ENCODE results near the gene ITGB1BP1. TPM values are rescaled to one million over a fixed set of nuclear protein-coding genes. Genes with fewer than 3 reads are reported as not detected.

Gene ITGB1BP1, protein sequence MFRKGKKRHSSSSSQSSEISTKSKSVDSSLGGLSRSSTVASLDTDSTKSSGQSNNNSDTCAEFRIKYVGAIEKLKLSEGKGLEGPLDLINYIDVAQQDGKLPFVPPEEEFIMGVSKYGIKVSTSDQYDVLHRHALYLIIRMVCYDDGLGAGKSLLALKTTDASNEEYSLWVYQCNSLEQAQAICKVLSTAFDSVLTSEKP
- total RNA-seq (10 to 100 TPM; 60.2 to 63.5 TPM), polyA plus RNA-seq (100 to 1,000 TPM; 122 to 136 (median 136) TPM), total RNA-seq (29.5 to 48.6 (median 44.2) reads per million in 6 experiments)

DNA sequence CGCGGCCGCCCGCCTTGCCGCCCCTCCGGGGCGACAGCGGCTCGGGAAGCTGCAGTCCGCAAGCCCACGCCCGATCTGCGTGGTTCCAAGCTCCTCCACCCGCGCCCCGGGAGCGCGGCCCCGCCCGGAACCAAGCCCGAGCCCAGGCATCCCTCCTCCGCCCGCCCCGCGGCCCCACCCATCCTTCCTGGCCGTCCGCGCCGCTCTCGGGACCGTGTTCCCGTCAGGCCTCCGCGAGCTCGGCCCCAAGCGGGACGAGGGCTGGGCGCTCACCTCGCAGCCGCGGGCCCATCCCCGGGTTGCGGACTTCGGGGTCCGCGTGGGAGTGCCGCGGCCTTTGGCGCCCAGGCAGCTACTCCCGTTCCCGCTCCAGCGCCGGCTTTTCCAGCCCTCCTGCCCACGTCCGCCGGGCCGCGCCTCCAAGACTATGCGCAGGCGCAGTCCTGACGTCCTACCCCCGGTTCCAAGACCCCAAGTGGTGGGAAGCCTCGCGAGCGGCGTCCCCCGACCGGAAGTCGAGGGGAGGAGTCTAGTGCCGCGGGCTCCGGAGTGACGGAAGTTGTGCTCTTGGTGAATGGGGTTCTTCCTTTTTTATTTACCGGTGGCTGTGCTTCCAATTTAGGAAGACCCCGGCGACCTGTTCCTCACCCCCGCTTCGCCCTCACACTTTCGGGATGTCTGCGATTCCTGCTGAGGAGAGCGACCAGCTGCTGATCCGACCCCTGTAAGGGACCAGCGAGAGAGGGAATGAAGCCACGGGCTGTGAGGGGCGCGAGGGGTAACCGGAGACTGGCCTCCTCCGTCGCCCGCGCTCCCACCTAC is at the start of gene ITGB1BP1, which contains the start of gene CPSF3:
ITGB1BP1 (minus strand) TSS at position 429 of the 822 bp plus-strand sequence. CDS start 4,831 bp downstream, outside the sequence.
CPSF3 (plus strand) TSS at position 555 of the 822 bp plus-strand sequence; CDS start at position 675, 120 bp downstream.
- Mint-ChIP-seq H3K4me1 (peaks cover 24 to 38% (median 32%) of the 10 kb centered on the region in 4 donors), H3K27me3 (no peaks in the 10 kb centered on the region), H3K4me3 (peak within 1 kb of the TSS in 5 of 10 donors; percentile 91 to 93 (median 93)), H3K9me3 (no peaks in the 10 kb centered on the region), H3K27ac (peak within 1 kb of the TSS in 9 of 10 donors; percentile 90 to 99 (median 94)), H3K36me3 (peaks cover 0 to 12% (median 0%) of the 10 kb centered on the region in 3 donors)
- ATAC-seq (peak; percentile 88 to 90), DNase-seq (peak; percentile 96 to 98 (median 98))
- POLR2A ChIA-PET: interaction anchor here (0.5 to 2.0 kb wide), 7 partner anchors 12 to 207 kb away, joined by 3 to 18 read pairs (median 4); partner anchors contain the start of genes ADAM17 and YWHAQ

DNA sequence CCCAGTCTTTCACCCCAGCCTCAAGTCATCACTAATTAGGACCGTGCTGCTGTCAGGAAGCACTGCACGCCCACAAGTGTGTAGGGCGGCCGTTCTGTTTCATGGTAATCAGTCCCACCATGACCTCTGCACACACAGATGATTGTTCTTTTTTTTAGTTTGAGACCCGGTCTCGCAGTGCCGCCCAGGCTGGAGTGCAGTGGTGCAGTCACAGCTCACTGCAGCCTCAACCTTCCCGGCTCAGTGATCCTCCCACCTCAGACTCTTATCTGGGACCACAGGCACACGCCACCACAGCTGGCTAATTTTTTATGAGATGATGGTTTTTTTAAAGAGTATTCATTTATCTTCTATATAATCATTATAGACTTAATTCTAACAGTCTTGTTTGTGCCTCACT is 49.2 kb upstream of the ITGB1BP1 start:
- no peaks in the 10 kb centered on the region for H3K9me3 Mint-ChIP-seq
- no peak for ATAC-seq
- peaks cover 11 to 39% (median 30%) of the 10 kb centered on the region in 4 donors for H3K4me1 Mint-ChIP-seq
- no peaks in the 10 kb centered on the region for H3K27me3 Mint-ChIP-seq
- H3K27ac Mint-ChIP-seq: peak overlapping the region in 8 of 10 donors; percentile 5 to 95 (median 36)
- DNase-seq: no peak
- POLR2A ChIA-PET: interaction anchor here (0.7 to 3.5 kb wide), 3 partner anchors 49 to 857 kb away, joined by 3 to 22 read pairs (median 18); partner anchors contain the start of genes CPSF3, ITGB1BP1 and YWHAQ
- H3K4me3 Mint-ChIP-seq: peak overlapping the region in 9 of 10 donors; percentile 19 to 88 (median 84)
- peaks cover 0 to 26% (median 9%) of the 10 kb centered on the region in 3 donors for H3K36me3 Mint-ChIP-seq

DNA sequence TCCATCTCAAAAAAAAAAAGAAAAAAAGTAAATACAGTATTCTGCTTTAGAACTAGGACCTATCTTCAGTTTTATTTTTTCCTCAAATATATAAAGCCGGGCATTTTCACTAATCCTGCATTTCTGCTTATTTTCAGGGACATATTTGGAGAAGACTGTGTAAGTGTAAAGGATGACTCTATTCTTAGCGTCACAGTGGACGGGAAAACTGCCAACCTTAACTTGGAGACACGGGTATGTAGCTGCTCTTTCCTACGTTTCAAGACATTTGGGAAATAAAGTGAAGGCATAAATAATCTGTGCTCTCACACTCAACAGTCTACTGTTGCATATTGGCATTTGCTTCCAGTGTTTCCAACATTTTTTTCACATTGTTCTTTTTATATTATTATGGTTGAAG is 47.9 kb upstream of the ITGB1BP1 start:
- Mint-ChIP-seq H3K9me3 (no peaks in the 10 kb centered on the region), H3K4me3 (no peak overlapping the region), H3K27ac (peak overlapping the region in 1 of 10 donors; percentile 25), H3K4me1 (peaks cover 10 to 26% (median 21%) of the 10 kb centered on the region in 4 donors), H3K36me3 (peaks cover 0 to 24% (median 13%) of the 10 kb centered on the region in 3 donors), H3K27me3 (no peaks in the 10 kb centered on the region)
- no peak for DNase-seq
- POLR2A ChIA-PET: no interaction called here
- ATAC-seq: no peak

DNA sequence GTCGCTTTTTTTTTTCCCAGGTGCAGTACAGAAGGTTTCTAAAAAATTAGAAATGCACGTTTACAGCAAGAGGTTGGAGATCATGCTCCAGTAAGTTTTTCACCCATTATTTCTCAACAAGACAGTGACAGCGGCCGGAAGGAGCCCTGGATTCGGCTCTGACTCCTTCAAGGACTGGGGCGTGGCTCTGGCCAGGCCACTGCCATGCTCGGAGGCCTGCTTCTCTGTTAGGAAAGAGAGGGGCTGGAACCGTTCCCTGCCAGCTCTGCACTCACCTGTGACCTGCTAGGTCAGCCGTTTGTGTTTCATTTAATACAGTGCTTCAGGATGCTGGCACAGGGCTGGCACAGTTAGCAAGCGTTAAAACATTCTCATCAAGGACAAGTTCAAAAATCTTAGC is 44.4 kb upstream of the ITGB1BP1 start:
- POLR2A ChIA-PET: no interaction called here
- Mint-ChIP-seq H3K27ac (peak overlapping the region in 1 of 10 donors; percentile 20), H3K4me1 (peaks cover 0 to 4% (median 3%) of the 10 kb centered on the region in 4 donors), H3K27me3 (no peaks in the 10 kb centered on the region), H3K36me3 (peaks cover 0 to 44% (median 15%) of the 10 kb centered on the region in 3 donors), H3K4me3 (no peak overlapping the region), H3K9me3 (no peaks in the 10 kb centered on the region)
- ATAC-seq (no peak), DNase-seq (no peak)

DNA sequence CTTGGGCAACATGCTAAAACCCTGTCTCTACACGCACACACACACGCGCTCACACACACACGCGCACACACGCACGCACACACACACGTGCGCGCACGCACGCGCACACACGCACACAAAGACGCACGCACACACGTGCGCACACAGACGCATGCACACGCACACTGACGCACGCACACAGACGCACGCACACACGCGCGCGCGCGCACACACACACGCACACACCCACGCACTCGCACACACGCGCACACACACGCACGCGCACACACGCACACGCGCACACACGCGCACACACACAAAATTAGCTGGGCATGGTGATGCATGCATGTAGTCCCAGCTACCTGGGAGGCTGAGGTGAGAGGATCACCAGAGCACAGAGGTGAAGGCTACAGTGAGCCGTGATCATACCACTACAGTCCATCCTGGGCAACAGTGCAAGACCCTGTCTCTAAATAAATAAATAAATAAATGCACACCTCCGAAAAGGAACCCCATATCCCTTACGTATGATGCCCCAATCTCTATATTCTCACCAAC is 42.9 kb upstream of the ITGB1BP1 start:
- Mint-ChIP-seq H3K4me1 (peaks cover 0 to 3% (median 0%) of the 10 kb centered on the region in 4 donors), H3K4me3 (no peak overlapping the region), H3K9me3 (no peaks in the 10 kb centered on the region), H3K27ac (peak overlapping the region in 1 of 10 donors; percentile 57), H3K36me3 (peaks cover 0 to 51% (median 10%) of the 10 kb centered on the region in 3 donors), H3K27me3 (no peaks in the 10 kb centered on the region)
- DNase-seq: no peak
- POLR2A ChIA-PET: no interaction called here
- no peak for ATAC-seq

DNA sequence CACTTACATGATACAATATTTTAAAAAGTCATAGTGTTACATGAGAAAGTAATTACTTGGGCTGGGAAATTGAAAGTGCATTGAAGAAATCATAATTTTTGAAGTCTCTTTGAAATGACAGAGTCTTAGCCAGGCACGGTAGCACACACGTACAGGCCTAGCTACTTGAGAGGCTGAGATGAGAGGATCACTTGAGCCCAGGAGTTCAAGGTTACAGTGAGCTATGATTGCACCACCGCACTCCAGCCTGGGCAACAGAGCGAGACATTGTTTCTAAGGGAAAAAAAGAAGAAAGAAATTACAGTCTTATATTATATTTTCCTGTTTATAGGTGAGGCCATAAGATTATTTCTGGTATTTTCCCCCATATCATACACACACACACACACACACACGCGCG is 41.8 kb upstream of the ITGB1BP1 start:
- H3K36me3 Mint-ChIP-seq: peaks cover 0 to 59% (median 16%) of the 10 kb centered on the region in 3 donors
- ATAC-seq (no peak), DNase-seq (no peak)
- H3K27ac Mint-ChIP-seq: peak overlapping the region in 1 of 10 donors; percentile 2
- H3K9me3 Mint-ChIP-seq: no peaks in the 10 kb centered on the region
- no peaks in the 10 kb centered on the region for H3K27me3 Mint-ChIP-seq
- POLR2A ChIA-PET: no interaction called here
- H3K4me1 Mint-ChIP-seq: peaks cover 0 to 3% (median 0%) of the 10 kb centered on the region in 4 donors
- H3K4me3 Mint-ChIP-seq: no peak overlapping the region

DNA sequence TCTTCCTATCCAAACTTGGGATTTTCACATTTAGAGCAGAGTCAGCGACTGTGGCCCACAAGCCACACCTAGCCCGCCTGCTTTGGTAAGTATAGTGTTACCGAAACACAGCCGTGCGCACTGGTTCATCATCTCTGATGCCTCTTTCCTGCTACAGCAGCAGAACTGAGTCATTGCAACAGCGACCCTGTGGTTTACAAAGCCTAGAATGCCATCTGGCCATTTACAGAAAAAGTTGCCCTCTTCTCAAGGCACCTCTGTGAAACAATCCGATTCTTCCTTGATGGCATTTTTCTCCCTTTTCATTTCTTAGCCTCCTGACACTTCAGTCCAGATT is 40.3 kb upstream of the ITGB1BP1 start:
- H3K4me1 Mint-ChIP-seq: peaks cover 0 to 3% (median 0%) of the 10 kb centered on the region in 4 donors
- peak overlapping the region in 1 of 10 donors; percentile 37 for H3K27ac Mint-ChIP-seq

DNA sequence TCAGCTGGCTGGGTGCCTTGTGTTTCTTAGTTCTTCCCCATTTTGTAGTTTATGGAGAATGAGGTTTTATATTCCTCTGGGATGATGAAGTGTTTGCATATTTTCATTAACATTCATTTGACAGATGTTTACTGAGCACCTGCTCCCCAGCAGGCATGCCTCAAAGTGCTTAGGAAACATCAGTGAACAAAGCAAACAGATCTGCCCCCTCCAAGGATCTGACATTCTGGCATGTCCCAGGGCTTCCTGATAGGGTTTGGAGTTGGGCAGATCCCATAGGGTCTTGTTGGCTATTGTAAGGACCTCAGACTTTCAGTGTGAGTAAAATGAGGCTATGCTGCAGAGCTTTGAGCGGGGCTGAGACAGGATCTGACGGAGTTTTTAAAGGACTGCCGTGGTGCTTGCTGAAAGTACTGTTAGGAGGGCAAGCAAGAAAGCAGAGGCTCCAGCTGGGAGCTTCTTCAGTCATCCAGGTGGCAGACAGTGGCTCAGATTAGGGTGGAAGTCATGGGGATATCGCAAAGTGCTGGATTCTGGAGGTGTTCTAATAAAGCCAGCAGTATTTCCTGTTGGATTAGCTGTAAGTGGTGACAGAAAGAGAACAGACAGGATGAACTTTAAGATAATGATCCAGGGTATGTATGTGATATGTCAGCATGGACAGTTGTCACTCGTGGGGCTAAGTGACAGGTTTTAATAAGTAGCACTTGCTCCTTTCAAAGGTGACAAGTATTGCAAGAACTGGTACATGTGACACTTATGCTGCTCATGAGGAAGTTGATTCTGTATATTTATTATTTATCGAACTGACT is 39.8 kb upstream of the ITGB1BP1 start:
- H3K9me3 Mint-ChIP-seq: no peaks in the 10 kb centered on the region
- POLR2A ChIA-PET: interaction anchor here (0.6 kb wide), 1 partner anchor 96 kb away, joined by 6 read pairs; no protein-coding TSS in a partner anchor
- H3K27ac Mint-ChIP-seq: peak overlapping the region in 2 of 10 donors; percentile 31 to 37
- H3K36me3 Mint-ChIP-seq: peaks cover 0 to 68% (median 16%) of the 10 kb centered on the region in 3 donors
- H3K27me3 Mint-ChIP-seq: no peaks in the 10 kb centered on the region
- H3K4me3 Mint-ChIP-seq: no peak overlapping the region
- peaks cover 0 to 3% (median 0%) of the 10 kb centered on the region in 4 donors for H3K4me1 Mint-ChIP-seq
- no peak for DNase-seq
- ATAC-seq: no peak

More for the DNA sequence above, 40.3 kb upstream of the ITGB1BP1 start:
- Mint-ChIP-seq H3K9me3 (no peaks in the 10 kb centered on the region), H3K27me3 (no peaks in the 10 kb centered on the region), H3K4me3 (no peak overlapping the region), H3K36me3 (peaks cover 0 to 71% (median 16%) of the 10 kb centered on the region in 3 donors)
- POLR2A ChIA-PET: no interaction called here
- ATAC-seq: no peak
- DNase-seq: no peak

DNA sequence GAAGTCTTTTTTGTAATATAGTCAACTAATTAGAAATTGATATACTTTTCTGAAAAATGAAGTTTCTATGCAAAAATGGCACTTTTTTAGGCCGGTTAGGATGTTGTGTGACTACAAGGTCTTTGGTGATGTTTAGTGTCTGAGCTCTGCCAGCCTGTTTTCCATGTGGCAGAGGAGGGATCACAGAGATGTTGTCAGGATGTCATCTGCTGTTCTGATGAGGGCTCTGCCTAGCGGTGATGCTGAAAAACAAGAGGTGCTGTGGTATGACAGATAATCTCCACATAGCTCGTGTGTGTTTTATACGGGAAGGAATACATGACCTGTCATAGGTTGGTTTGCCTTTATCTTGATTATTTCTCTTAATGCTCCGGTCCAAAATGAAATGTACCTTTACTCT is 39.0 kb upstream of the ITGB1BP1 start:
- no peak for ATAC-seq
- no peak for DNase-seq
- no peaks in the 10 kb centered on the region for H3K9me3 Mint-ChIP-seq
- no peak overlapping the region for H3K27ac Mint-ChIP-seq
- POLR2A ChIA-PET: interaction anchor here (0.6 kb wide), 1 partner anchor 97 kb away, joined by 6 read pairs; no protein-coding TSS in a partner anchor
- peaks cover 0 to 71% (median 16%) of the 10 kb centered on the region in 3 donors for H3K36me3 Mint-ChIP-seq
- peaks cover 0 to 3% (median 0%) of the 10 kb centered on the region in 4 donors for H3K4me1 Mint-ChIP-seq
- no peaks in the 10 kb centered on the region for H3K27me3 Mint-ChIP-seq
- no peak overlapping the region for H3K4me3 Mint-ChIP-seq

DNA sequence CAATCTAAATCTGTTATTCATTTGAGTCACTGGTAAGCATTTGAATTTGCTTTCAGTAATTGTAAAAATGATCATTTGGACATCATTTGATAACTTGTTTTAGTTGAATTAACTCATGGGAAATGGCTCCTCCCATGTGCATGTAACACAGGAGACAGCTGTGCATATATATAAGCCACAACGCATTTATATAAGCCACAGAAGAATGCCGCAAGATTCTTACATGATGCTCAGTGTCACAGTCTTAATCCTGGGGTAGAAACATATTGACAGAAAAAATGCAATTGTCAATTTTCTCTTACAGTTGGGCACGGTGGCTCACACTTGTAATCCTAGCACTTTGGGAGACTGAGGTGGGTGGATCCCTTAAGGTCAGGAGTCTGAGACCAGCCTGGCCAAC is 37.8 kb upstream of the ITGB1BP1 start:
- no peak for ATAC-seq
- no peaks in the 10 kb centered on the region for H3K4me1 Mint-ChIP-seq
- peaks cover 0 to 76% (median 17%) of the 10 kb centered on the region in 3 donors for H3K36me3 Mint-ChIP-seq
- H3K9me3 Mint-ChIP-seq: no peaks in the 10 kb centered on the region
- H3K4me3 Mint-ChIP-seq: no peak overlapping the region
- H3K27ac Mint-ChIP-seq: no peak overlapping the region
- POLR2A ChIA-PET: no interaction called here
- no peaks in the 10 kb centered on the region for H3K27me3 Mint-ChIP-seq
- no peak for DNase-seq

DNA sequence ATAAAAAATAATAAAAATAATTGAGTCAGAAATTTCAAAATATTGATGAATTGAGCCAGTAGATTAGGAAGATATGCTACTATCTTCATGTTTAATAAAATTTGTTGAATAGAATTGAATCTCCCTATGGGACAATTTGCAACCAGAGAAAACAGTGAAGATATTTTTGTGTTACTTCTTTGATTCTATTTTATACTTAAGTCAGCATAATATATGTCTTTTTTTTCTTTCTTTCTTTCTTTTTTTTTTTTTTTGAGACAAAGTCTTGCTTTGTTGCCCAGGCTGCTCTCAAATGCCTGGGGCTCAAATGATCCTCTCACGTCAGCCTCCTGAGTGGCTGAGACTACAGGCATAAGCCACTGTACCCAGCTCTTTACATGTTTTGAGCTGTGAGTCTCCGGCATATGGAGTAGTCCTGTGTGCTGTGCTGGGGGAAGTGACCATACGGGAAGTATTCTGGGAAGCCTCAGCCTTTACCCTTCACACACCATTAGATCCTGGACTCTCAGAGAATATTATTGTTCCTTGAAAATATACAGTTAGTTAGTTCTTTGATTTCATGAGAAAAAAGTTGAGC is 37.2 kb upstream of the ITGB1BP1 start:
- Mint-ChIP-seq H3K4me3 (no peak overlapping the region), H3K36me3 (peaks cover 0 to 76% (median 19%) of the 10 kb centered on the region in 3 donors), H3K27me3 (no peaks in the 10 kb centered on the region), H3K27ac (peak overlapping the region in 1 of 10 donors; percentile 43), H3K9me3 (no peaks in the 10 kb centered on the region), H3K4me1 (no peaks in the 10 kb centered on the region)
- DNase-seq (no peak), ATAC-seq (no peak)
- POLR2A ChIA-PET: no interaction called here

All from naive thymus-derived CD8-positive, alpha-beta T cell (primary cell).